Adrenal gland (tissue), 5 donors: ENCODE results near the gene SPATC1L.

ENCODE experiments used
- POLR2A ChIP-seq, 2 donors: fragments of 450-650 bp; IDR thresholded peaks; one replicate each; pipeline ENCODE4 v1.6.1; 2017; ENCODE audit warnings: antibody characterized with exemption in 2 of 2, mild to moderate bottlenecking in 2 of 2, moderate library complexity in 1 of 2
- TF ChIP-seq, protein P1 (sequence below), 6 experiments: fragments of 450-650 bp in 4 of 6; fragments of 200-600 bp in 2 of 6; sonication (generic) in 1 of 6; IDR thresholded peaks; 1 replicate in 5 of 6; 2 replicates in 1 of 6; pipeline versions ENCODE4 v1.5.1 to v1.8.0; 2016 to 2021; ENCODE audit warnings: antibody characterized with exemption in 6 of 6, mild to moderate bottlenecking in 2 of 6, moderate library complexity in 1 of 6
- donor health status: DM: no; HTN: no; CAD: no.

- TF ChIP-seq, protein P1, sequence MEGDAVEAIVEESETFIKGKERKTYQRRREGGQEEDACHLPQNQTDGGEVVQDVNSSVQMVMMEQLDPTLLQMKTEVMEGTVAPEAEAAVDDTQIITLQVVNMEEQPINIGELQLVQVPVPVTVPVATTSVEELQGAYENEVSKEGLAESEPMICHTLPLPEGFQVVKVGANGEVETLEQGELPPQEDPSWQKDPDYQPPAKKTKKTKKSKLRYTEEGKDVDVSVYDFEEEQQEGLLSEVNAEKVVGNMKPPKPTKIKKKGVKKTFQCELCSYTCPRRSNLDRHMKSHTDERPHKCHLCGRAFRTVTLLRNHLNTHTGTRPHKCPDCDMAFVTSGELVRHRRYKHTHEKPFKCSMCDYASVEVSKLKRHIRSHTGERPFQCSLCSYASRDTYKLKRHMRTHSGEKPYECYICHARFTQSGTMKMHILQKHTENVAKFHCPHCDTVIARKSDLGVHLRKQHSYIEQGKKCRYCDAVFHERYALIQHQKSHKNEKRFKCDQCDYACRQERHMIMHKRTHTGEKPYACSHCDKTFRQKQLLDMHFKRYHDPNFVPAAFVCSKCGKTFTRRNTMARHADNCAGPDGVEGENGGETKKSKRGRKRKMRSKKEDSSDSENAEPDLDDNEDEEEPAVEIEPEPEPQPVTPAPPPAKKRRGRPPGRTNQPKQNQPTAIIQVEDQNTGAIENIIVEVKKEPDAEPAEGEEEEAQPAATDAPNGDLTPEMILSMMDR (IDR thresholded peaks at IDR 0.05) = no peak
- no peak for TF ChIP-seq POLR2A (IDR thresholded peaks at IDR 0.05)
Measured at GRCh38 chr21:46171585-46171984, 12.7 kb downstream of the SPATC1L start.
